HL-60/S4 (cell line): ENCODE results near the gene HSF2.

ENCODE experiments used
- in situ Hi-C: fragments of 300-500 bp; cut with MboI; formaldehyde crosslinking; loops from 2 replicates; pipeline ENCODE4 v1.14.3; 2022; ENCODE audit warnings: low sequenced_read_pairs

HSF2 gene

GRCh38 chr6:122399348-122400120 is at the start of gene HSF2:
Gene HSF2, plus strand, starts transcription at chr6:122399652. Its CDS starts 86 bp downstream, at chr6:122399738.
- in situ Hi-C loops = no loop called here

DNA sequence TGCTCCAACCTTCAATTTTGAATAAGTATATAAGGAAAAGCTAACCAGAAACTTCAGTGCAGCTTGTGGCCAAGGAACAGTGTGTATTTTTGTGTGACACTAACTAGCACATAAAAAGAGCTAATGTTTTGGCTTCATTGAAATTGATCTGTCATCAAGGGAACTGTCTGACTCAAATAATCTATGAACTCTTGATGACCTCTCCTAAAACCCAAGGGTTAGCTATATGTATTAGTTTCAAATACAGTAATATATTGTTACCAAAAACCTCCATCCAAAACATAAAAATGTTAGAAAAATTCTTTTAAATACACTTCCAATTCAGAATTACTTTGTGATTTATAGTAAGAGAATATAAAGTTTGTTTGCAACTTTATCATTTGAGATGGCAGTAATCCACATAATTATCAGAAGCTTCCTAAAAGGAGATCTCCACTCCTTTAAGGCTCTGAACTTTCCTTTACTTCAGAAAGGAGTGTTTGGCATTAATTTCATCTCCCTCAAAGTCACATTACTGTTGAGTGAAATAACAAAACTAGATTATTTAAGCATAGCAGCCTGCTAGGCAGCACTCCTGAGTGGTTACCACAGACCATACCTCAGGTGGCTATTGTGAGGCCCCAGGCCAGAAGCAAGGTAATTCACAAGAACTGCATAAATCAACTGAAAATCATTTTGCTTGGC is 46.3 kb upstream of the HSF2 start:
- in situ Hi-C loops = no loop called here

DNA sequence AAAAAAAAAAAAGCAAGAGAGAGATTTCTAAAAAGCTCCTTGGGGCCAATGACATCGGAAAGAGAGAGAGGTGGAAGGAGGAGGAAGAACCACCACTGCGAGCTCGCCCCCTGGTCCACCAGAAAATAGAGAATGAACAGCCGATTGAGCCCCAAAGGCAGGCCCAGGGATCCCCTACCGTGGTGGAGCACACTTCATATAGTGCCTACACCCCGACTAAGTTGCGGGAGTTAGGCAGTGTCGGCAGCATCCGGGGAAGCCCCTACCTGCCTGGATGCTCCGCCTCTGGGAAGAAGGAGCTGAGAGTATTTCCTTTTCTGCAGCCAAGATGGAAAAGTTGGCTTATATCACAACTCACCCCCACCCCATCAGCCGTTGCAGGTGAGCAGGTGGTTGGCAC is 38.6 kb upstream of the HSF2 start:
- in situ Hi-C loops = no loop called here

GRCh38 chr6:122361314-122361979 is 38.0 kb upstream of the HSF2 start:
- in situ Hi-C loops = no loop called here

DNA sequence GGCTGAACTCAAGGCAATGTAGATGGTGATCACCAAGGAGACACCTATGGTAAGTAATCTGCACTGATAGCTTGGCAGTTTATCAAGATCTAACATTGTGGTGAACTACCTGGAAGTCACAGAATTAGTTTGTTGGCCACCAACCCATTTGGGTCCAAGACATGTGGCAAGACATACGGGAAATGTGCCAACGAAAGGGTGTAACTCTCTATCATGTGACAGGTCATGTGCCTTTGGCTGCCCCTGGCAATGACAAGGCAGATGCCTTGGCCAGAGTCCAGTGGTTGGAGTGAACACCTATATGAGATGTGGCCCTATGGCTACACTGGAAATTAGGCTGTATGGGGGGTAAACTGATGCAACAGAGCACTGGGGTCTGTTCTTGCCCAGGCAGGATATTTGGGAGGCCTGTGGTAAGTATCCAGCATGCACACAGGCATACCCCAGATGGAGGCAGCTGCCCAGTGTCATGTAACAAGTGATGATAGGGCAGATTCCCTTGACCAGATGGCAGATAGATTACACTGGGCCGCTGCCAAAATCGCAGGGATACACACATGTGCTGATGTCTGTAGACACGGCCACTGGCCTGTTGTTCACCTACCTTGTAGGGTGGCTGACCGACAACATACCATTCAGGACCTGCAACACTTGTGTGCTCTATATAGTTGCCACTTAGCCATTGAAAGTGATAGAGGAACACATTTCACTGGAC is 35.5 kb upstream of the HSF2 start:
- in situ Hi-C loops = no loop called here

GRCh38 chr6:122365775-122366403 is 33.6 kb upstream of the HSF2 start:
- in situ Hi-C loops = no loop called here

DNA sequence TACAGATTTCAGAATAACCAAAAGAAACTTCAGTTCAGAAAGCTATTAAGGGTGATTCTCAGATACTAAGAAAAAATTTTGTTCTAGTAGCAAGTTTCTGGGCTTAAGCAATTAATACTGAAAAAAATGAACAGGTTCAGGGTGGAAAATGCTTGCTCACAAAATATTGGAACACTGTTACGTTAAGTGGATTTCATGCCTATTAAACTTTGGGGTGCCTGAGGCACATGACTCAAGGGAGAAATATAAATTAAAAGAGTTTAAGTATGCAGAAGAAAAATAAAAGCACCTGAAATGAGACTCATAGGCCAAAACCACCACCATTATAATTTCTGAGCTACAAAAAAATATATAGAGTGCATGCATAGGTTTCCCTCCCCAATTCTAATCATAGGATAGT is 32.3 kb upstream of the HSF2 start:
- in situ Hi-C loops = no loop called here

GRCh38 chr6:122369536-122369935 is 29.9 kb upstream of the HSF2 start:
- in situ Hi-C loops = no loop called here

- in situ Hi-C loops = no loop called here
Measured at GRCh38 chr6:122372647-122373046, 26.8 kb upstream of the HSF2 start.

GRCh38 chr6:122374307-122374706 is 25.1 kb upstream of the HSF2 start:
- in situ Hi-C loops = no loop called here

DNA sequence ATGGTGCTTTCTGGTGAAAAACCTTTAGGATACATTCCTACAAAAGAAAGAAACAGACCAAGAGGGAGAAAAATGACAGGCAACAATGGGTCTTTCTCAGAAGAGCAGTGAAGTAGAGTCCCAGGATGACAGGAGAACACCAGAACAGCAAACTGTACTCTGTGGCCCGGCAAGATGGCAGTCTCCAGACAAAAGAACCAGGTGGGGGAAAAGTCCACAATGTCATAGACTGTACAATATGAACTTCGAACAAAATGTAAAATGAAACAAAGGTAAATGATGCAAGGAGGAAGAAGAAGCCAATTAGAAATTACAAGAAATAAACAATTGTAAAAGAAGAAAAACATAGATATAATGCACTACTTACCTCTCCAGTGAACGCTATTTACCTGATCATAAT is 23.2 kb upstream of the HSF2 start:
- in situ Hi-C loops = no loop called here

GRCh38 chr6:122381494-122382265 is 17.8 kb upstream of the HSF2 start:
- in situ Hi-C loops = no loop called here

DNA sequence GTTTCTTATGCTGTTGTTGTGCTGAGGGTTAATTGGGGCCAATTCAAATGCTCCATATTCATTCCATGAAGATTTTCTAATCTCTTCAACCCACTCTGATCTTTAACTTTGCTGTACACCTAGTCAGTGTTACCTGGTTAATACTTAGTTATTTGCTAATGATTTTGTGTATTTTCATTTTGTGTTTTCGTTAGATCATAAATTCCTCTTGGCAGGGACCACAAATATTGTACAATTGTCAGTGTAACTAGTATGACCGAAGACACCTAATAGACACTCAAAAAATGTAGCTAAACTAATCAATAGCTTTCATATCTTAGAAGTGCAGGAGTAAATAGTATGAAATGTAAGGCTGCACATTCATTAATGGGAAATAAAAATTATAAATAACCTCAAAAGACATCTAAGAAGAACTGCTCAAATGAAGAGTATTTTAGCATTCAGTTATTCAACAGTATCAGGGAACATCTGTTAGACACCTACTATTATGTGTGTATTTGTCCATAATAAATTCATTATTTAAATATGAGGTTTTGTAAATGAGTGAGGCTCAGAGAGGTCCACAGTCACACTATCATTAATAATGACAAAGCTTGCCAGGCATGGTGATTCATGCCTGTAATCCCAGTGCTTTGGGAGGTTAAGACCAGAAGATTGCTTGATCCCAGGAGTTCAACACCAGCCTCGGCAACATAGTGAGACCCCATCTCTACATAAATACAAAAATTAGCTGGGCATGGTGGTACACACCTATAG is 13.4 kb upstream of the HSF2 start:
- in situ Hi-C loops = no loop called here

DNA sequence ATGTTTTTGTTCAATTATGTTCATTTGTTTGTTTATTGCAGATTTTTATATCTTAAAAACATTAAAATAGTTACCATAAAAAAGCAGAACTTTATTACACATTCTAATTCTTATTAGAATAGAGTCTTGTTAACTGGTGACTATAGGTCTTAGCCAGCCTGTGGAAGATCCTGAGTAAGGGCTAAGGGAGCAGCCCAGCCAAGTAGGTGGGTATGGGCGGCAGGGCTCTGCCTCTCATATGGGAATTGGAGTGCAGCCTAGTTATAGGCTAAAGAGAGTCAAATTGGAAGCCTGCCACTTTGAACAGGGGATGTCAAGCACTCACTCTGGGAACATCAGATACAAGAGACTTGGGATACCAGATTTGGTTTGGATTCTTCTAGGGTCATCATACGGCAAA is 10.5 kb upstream of the HSF2 start:
- in situ Hi-C loops = no loop called here

DNA sequence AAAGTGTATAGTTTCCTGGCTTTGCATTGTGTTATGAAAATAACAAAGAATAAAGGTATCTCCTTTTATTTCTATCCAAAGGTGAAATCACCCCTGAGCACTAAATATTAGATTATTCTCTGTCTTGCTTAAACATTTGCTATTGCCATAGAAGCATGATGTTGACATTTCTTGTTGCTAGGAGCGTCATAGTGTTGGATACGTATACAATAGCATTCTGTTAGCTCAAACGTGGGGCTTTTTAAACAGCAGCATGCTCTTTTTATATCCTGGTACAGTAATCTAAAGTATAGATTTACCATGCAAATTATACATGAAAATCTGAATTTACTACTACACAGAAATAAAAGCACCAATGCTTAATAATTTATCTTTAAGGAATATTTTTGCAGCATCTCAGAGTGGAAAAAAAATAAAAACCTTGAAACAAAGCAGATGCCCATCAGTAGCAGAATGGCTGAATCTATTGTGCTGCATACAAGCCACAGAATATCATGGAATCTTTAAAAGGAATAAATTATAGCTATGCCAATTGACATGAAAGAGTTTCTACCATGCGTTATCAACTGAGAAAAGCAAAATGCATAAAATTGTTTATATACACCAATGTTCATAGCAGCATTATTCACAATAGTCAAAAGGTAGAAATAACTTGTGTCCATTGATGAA is 9.6 kb upstream of the HSF2 start:
- in situ Hi-C loops = no loop called here

DNA sequence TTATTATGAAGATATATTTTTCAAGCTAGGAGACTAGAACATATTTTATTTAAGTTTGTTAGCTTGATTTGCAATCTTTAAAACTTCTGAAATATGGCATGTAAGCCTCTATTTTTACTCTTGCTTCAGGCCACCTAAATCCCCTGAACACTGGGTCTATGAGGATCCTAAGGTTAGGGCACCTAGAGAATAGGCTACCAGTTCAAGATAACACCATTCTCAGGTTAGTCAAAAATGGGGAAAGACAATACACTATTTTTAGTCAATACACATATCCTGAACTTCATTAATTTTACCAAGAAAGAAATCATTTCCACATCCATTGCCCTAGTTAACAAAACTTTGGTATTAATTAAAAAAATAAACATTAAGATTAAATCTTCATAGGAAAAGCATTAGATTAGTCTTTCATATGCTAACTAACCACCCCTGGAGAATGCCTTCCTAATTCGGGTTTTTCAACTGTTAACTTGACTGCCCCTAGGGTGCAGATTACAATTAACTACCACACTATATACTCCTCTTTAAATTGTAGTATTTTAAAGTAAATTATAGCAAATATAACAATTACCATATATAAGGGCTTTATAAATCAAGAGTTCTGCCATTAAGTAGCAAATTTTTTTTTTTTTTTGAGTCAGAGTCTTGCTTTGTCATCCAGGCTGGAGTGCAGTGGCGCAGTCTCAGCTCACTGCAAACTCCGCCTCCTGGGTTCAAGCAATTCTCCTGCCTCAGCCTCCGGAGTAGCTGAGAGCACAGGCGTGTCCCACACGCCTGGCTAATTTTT is 6.7 kb upstream of the HSF2 start:
- in situ Hi-C loops = no loop called here

DNA sequence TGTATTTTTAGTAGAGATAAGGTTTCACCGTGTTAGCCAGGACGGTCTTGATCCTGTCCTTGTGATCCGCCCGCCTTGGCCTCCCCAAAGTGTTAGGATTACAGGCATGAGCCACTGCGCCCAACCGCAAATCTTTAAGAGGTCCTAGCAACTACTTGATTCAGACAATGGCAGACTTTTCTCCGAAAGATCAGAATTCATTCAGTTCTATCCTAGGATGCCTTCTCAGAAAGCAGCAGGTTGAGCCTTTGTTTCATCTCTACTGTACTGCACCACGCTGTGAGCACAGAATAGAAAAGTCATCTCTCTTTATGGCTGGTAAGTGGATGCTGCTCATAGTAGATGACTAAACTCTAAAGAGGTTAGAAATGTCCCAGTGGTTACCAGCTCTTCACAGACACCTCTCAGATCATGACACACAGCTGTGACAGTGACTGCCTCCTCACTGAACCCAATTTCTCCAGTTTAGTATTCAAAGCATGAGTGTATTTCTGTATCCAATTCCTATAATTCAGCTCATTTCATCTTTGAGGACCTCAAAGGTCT is 6.0 kb upstream of the HSF2 start:
- in situ Hi-C loops = no loop called here

DNA sequence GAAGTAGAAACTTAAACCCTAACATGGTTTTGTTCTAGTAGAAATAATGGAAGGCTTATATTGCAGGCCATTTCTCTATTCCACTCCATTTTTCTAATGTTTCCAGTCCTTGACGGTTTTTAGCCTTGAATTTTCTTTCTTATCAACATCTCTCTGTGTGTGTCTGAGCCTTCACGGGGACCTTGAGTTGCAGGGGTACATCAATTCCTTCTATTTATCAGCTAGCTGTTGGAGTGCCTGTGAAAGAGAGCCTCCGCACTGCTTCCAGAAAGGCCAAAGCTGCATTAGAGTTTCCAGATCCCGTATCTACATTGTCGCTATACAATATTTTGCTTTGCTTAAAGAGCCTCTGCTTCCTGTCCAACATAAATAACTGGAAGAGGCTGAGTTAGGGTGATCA is 5.4 kb upstream of the HSF2 start:
- in situ Hi-C loops = no loop called here
